ENCODE data around the gene CDK17. TPM values are rescaled to one million over a fixed set of nuclear protein-coding genes. Genes with fewer than 3 reads are reported as not detected.
A peak's percentile ranks its signal among the peaks of the same experiment; 100 is the strongest.

Gene CDK17
- polyA plus RNA-seq, 1 donor: 35.2 TPM

DNA sequence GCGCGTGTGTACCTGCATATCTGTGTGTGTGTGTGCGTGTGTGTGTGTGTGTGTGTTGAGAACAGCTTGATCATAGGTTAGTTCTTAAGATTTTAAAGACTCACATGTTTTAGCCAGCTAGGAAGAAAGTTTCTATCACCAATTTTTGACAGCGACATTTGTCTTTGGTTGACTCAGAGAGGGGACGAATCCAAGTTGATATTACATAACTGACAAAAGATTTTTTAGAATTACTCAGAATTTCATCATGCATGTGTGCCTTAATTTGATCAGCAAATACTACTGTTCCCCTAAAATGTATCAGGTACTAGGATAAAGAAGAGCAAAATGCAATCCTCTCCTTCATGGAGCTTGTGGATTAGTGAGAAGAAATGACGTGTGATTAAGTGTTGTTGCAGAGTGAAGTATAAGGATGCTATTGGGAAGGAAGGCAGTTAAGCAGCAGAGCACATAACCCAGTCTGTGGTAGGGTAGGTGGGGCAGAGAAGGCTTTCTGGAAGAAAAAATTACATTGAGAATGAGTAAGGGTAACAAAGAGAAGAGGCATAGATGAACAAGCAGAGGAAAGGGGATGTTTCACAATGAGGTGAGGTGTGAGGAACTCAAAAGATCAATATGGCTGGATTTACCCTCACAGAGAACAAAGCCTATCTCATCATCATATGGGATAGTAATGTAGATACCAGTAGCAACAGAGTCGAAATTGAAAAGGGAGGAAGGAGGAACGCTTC, 128.6 kb downstream of the CDK17 start:
- H3K9me3 ChIP-seq (ENCODE audit: control insufficient read depth, low read depth, low read length): no peaks in the 10 kb centered on the region
- H3K36me3 ChIP-seq (ENCODE audit: control insufficient read depth, insufficient read depth, low read length): peaks cover 33% of the 10 kb centered on the region
- H3K4me1 ChIP-seq (ENCODE audit: control insufficient read depth, insufficient read depth, low read length): no peaks in the 10 kb centered on the region
- H3K27me3 ChIP-seq (ENCODE audit: control insufficient read depth, insufficient read depth, low read length): no peaks in the 10 kb centered on the region
- WGBS (ENCODE audit: insufficient coverage, low lambda C conversion rate): 100% methylated on average over 3 of the region's 8 CpGs
- no peak for DNase-seq
- no peak overlapping the region for H3K27ac ChIP-seq (ENCODE audit: low read length)
- no peak overlapping the region for H3K4me3 ChIP-seq (ENCODE audit: low read length)

DNA sequence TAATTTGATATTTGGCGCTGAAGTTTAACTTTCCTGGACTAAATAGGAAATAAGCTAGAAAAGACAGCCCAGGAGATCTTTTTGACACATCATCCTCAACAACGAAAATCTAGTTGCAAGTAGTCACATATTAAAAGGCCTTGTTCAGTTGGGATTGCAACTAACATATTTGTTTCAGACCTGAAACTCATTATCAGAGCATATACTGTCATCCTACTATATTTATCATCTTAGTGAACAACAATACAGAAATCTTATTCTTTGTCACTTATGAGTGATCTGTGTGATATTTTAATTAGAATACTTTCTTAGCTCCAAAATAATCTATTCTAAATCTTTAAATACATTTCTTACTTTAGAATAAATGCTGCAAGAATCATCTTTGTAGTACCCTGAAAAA, 134.0 kb downstream of the CDK17 start:
- Histone ChIP-seq H3K27ac (ENCODE audit: low read length) (no peak overlapping the region), H3K9me3 (ENCODE audit: control insufficient read depth, low read depth, low read length) (no peaks in the 10 kb centered on the region), H3K36me3 (ENCODE audit: control insufficient read depth, insufficient read depth, low read length) (peaks cover 30% of the 10 kb centered on the region), H3K27me3 (ENCODE audit: control insufficient read depth, insufficient read depth, low read length) (no peaks in the 10 kb centered on the region), H3K4me3 (ENCODE audit: low read length) (no peak overlapping the region), H3K4me1 (ENCODE audit: control insufficient read depth, insufficient read depth, low read length) (no peaks in the 10 kb centered on the region)
- DNase-seq: no peak
- WGBS (ENCODE audit: insufficient coverage, low lambda C conversion rate): 100% methylated on average over 2 of the region's 2 CpGs

DNA sequence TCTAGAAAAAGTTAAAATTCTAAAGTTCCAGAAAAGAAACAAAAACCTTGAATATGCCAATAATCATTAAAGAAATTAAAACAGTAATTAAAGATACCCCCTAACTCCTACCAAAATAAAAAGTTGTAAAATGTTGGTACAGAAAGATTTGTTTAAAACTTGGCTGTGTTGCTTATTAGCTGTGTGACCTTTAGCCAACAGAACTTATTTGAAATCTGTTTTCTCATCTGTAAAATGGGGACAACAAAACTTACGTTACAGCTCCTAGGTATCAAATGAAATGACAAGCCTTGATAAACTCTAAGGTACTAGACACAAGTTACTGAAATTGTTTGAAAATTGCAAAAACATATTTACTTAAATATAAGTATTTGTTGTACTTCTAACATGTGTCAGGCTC, 134.4 kb downstream of the CDK17 start:
- Histone ChIP-seq H3K27ac (ENCODE audit: low read length) (no peak overlapping the region), H3K9me3 (ENCODE audit: control insufficient read depth, low read depth, low read length) (no peaks in the 10 kb centered on the region), H3K27me3 (ENCODE audit: control insufficient read depth, insufficient read depth, low read length) (no peaks in the 10 kb centered on the region), H3K36me3 (ENCODE audit: control insufficient read depth, insufficient read depth, low read length) (peaks cover 29% of the 10 kb centered on the region), H3K4me1 (ENCODE audit: control insufficient read depth, insufficient read depth, low read length) (no peaks in the 10 kb centered on the region), H3K4me3 (ENCODE audit: low read length) (no peak overlapping the region)
- DNase-seq: no peak
- WGBS (ENCODE audit: insufficient coverage, low lambda C conversion rate): 100% methylated on average over 1 of the region's 1 CpG

DNA sequence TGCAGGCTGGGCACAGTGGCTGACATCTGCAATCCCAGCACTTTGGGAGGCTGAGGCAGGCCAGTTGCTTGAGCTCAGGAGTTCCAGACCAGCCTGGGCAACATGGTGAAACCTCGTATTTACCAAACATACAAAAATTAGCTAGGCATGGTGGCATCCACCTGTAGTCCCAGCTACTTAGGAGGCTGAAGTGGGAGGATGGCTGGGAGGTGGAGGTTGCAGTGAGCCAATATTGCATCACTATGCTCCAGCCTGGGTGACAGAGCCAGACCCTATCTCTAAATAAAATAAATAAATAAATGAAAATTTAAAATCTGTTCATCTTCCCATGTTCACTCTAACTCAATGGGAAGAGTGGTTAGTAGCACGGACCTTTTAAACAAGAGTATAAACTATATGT, 134.8 kb downstream of the CDK17 start:
- 100% methylated on average over 1 of the region's 2 CpGs for WGBS (ENCODE audit: insufficient coverage, low lambda C conversion rate)
- Histone ChIP-seq H3K9me3 (ENCODE audit: control insufficient read depth, low read depth, low read length) (no peaks in the 10 kb centered on the region), H3K4me3 (ENCODE audit: low read length) (no peak overlapping the region), H3K4me1 (ENCODE audit: control insufficient read depth, insufficient read depth, low read length) (no peaks in the 10 kb centered on the region), H3K27me3 (ENCODE audit: control insufficient read depth, insufficient read depth, low read length) (no peaks in the 10 kb centered on the region), H3K36me3 (ENCODE audit: control insufficient read depth, insufficient read depth, low read length) (peaks cover 31% of the 10 kb centered on the region), H3K27ac (ENCODE audit: low read length) (no peak overlapping the region)
- no peak for DNase-seq

DNA sequence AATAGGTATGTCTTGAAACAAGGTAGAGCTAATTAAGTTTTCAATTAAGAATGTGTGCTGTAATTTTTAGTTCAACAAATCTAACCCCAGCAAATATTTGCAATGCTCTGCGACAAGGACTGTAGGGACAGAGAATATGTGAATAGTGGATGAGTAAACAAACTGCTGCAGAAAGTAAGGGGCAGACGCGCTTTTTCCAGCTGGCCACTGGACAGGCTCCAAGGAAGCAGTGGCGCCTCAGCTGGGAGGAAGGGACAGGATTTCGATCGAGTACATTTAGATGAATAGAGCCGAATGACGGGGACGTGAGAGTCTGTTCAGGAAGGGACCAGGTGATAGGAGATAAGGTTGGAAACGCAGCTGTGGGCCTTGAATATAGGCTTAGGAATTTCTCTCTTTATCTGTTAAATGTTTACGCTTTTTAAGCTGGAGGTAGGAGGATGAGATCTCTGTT, 136.8 kb downstream of the CDK17 start:
- 37% methylated on average over 9 of the region's 11 CpGs for WGBS (ENCODE audit: insufficient coverage, low lambda C conversion rate)

DNA sequence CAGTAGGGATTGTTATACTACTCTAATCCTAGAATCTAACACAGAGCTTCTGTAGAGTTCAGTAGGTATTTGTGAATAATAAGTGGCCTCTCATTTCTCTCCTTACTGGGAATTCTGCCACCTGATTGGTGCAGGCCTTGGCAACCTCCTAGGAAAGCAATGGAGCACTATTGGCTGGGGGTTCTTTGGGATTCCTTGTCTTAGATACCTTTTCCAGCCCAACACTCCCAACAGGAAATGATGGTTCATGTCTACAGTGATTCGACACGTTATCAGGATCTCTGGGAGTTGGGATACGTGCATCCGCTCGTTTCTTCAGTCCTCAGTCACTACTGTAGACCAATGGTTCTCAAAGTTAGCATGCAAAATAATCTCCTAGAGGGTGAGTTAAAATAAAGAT, 138.7 kb downstream of the CDK17 start:
- DNase-seq: no peak
- no peaks in the 10 kb centered on the region for H3K27me3 ChIP-seq (ENCODE audit: control insufficient read depth, insufficient read depth, low read length)
- peaks cover 23% of the 10 kb centered on the region for H3K36me3 ChIP-seq (ENCODE audit: control insufficient read depth, insufficient read depth, low read length)
- no peak overlapping the region for H3K4me3 ChIP-seq (ENCODE audit: low read length)
- H3K27ac ChIP-seq (ENCODE audit: low read length): no peak overlapping the region
- H3K4me1 ChIP-seq (ENCODE audit: control insufficient read depth, insufficient read depth, low read length): no peaks in the 10 kb centered on the region
- no CpG with 5 or more reads among the region's 5 CpGs for WGBS (ENCODE audit: insufficient coverage, low lambda C conversion rate)
- no peaks in the 10 kb centered on the region for H3K9me3 ChIP-seq (ENCODE audit: control insufficient read depth, low read depth, low read length)

More for the DNA sequence above, 136.8 kb downstream of the CDK17 start:
- Histone ChIP-seq H3K4me1 (ENCODE audit: control insufficient read depth, insufficient read depth, low read length) (no peaks in the 10 kb centered on the region), H3K36me3 (ENCODE audit: control insufficient read depth, insufficient read depth, low read length) (peaks cover 31% of the 10 kb centered on the region), H3K4me3 (ENCODE audit: low read length) (no peak overlapping the region), H3K9me3 (ENCODE audit: control insufficient read depth, low read depth, low read length) (no peaks in the 10 kb centered on the region), H3K27ac (ENCODE audit: low read length) (no peak overlapping the region), H3K27me3 (ENCODE audit: control insufficient read depth, insufficient read depth, low read length) (no peaks in the 10 kb centered on the region)
- DNase-seq: peak in 1 of 2 donors; percentile 15

DNA sequence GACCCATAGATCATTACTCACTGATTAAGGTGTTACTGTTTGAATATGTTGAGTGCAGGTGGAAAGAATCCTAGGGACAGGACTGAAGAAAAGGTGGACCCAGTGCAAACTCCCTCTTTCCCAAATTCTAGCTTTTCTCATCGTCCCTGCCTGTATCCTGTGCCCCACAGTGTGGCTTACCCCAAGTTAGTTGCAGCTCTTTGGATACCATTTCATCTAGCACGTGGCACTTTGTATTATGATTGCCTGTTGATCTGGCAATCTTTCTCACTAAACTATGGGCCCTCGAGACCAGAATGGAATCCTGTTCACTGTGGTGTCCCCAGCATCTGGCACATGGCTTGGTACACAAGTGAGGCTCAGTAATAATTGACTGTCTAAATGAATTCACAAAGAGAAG, 139.6 kb downstream of the CDK17 start:
- H3K4me3 ChIP-seq (ENCODE audit: low read length): no peak overlapping the region
- H3K9me3 ChIP-seq (ENCODE audit: control insufficient read depth, low read depth, low read length): no peaks in the 10 kb centered on the region
- peaks cover 23% of the 10 kb centered on the region for H3K36me3 ChIP-seq (ENCODE audit: control insufficient read depth, insufficient read depth, low read length)
- no peak overlapping the region for H3K27ac ChIP-seq (ENCODE audit: low read length)
- no peaks in the 10 kb centered on the region for H3K4me1 ChIP-seq (ENCODE audit: control insufficient read depth, insufficient read depth, low read length)
- no CpG with 5 or more reads among the region's 3 CpGs for WGBS (ENCODE audit: insufficient coverage, low lambda C conversion rate)
- no peak for DNase-seq
- H3K27me3 ChIP-seq (ENCODE audit: control insufficient read depth, insufficient read depth, low read length): no peaks in the 10 kb centered on the region

DNA sequence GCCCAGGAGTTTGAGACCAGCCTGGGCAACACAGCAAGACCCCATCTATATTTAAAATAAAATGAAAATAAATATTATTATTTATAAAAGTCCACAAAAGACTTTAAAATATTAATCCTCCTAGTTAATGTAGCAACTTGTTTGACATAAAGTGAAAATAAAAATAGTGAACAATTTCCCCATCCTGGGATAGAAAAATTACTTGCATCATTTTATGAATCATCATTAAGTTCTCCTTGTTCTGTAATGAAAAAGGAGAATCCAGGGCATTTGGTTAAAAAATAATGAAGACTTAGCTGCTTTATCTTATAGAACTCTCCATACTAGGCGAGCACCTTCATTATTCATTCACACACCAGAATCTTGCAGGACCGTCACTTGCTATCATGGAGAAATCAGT, 140.0 kb downstream of the CDK17 start:
- WGBS (ENCODE audit: insufficient coverage, low lambda C conversion rate): no CpG with 5 or more reads among the region's 2 CpGs
- DNase-seq: no peak
- Histone ChIP-seq H3K27me3 (ENCODE audit: control insufficient read depth, insufficient read depth, low read length) (no peaks in the 10 kb centered on the region), H3K36me3 (ENCODE audit: control insufficient read depth, insufficient read depth, low read length) (peaks cover 23% of the 10 kb centered on the region), H3K9me3 (ENCODE audit: control insufficient read depth, low read depth, low read length) (no peaks in the 10 kb centered on the region), H3K4me1 (ENCODE audit: control insufficient read depth, insufficient read depth, low read length) (no peaks in the 10 kb centered on the region), H3K4me3 (ENCODE audit: low read length) (no peak overlapping the region), H3K27ac (ENCODE audit: low read length) (no peak overlapping the region)

DNA sequence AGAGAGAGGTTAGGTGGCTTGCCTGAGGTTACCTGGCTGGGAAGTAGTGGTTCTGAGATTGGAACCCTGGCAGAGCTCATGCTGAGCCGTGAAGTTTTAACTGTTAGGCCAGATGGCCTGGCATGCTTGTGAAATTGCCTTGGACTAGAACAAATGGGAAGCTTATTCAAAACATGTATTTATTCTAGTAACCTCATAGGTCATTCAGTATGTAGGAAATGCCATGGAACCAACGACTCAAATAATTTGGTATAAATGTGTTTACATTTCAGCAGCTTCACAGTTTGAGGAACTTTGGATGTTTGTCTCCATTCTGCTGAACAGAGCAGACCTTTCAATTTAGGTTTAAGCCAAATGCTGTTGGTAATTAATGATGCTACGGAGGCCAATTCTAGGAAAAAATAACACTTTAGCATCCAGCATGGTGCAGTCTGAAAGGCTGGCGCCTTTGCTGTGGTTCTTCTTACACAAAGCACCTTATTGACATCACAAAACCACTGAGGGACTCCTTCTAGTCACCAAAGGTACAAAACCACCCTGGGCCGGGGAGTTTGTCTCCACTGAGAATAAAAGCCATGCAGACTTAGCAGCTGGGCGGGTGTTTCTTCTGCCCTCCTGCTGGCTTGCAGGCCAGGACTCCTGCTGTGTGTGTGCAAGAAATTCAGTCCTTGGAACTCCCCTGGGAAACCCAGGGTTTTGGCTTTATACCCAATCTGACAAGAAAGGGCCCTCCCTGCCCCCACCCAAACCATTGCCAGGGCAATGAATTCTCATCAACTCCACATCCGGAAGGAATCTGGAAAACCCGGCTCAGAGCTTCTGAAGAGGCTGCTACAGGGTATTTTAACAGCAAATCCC, 141.9 kb downstream of the CDK17 start:
- Histone ChIP-seq H3K36me3 (ENCODE audit: control insufficient read depth, insufficient read depth, low read length) (peaks cover 21% of the 10 kb centered on the region), H3K9me3 (ENCODE audit: control insufficient read depth, low read depth, low read length) (no peaks in the 10 kb centered on the region), H3K4me3 (ENCODE audit: low read length) (no peak overlapping the region), H3K27me3 (ENCODE audit: control insufficient read depth, insufficient read depth, low read length) (no peaks in the 10 kb centered on the region), H3K27ac (ENCODE audit: low read length) (no peak overlapping the region), H3K4me1 (ENCODE audit: control insufficient read depth, insufficient read depth, low read length) (no peaks in the 10 kb centered on the region)
- peak in 1 of 2 donors; percentile 25 for DNase-seq
- no CpG with 5 or more reads among the region's 8 CpGs for WGBS (ENCODE audit: insufficient coverage, low lambda C conversion rate)

DNA sequence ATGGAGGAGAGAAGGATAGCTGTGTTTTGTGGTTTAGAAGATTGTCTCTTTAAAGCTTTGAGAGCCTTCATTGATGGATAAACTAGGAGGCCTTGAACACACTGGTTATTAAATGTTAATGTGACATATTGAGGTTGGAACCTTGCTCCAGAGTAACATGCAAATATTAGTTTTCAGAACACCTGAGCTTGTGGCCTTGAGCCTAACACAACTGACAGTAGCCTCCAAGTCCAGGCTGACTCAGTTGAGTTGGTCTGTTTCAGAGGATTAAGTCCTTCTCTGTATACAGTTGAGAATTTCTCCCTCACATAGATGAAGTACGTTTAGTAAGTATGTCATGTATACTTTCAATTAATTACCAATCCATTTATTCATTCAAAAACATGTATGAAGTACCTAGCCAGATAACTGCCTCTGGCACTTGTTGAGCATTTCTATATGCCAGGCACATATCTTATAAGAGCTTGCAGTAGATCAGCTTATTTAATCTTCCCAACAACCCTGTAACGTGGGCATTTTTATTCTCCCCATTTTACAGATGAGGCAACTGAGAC, 142.6 kb downstream of the CDK17 start:
- no peak for DNase-seq
- Histone ChIP-seq H3K4me1 (ENCODE audit: control insufficient read depth, insufficient read depth, low read length) (no peaks in the 10 kb centered on the region), H3K27ac (ENCODE audit: low read length) (no peak overlapping the region), H3K27me3 (ENCODE audit: control insufficient read depth, insufficient read depth, low read length) (no peaks in the 10 kb centered on the region), H3K36me3 (ENCODE audit: control insufficient read depth, insufficient read depth, low read length) (peaks cover 21% of the 10 kb centered on the region), H3K4me3 (ENCODE audit: low read length) (no peak overlapping the region), H3K9me3 (ENCODE audit: control insufficient read depth, low read depth, low read length) (no peaks in the 10 kb centered on the region)
- WGBS (ENCODE audit: insufficient coverage, low lambda C conversion rate): no CpG with 5 or more reads among the region's 2 CpGs
